Gastrocnemius medialis (tissue), 4 donors: ENCODE data around the gene G6PC2.

ENCODE experiments used
- CTCF ChIP-seq, 5 experiments: fragments of 450-650 bp in 3 of 5; fragments of 200-600 bp in 2 of 5; sonication (generic) in 2 of 5; IDR thresholded peaks in 4 of 5; conservative IDR thresholded peaks in 1 of 5; 1 replicate in 4 of 5; 2 replicates in 1 of 5; pipeline ENCODE4 v1.5.1; 2016 to 2019; ENCODE audit warnings: antibody characterized with exemption in 5 of 5, mild to moderate bottlenecking in 3 of 5, moderate library complexity in 3 of 5
- POLR2A ChIP-seq, 2 donors: fragments of 450-650 bp; IDR thresholded peaks; one replicate each; pipeline ENCODE4 v1.6.1; 2017; ENCODE audit warnings: antibody characterized with exemption in 2 of 2, mild to moderate bottlenecking in 2 of 2, moderate library complexity in 2 of 2

- TF ChIP-seq CTCF (IDR thresholded peaks at IDR 0.05 in 4 of 5, conservative IDR thresholded peaks at IDR 0.05 in 1 of 5) (no peak), POLR2A (IDR thresholded peaks at IDR 0.05) (no peak)
Measured at GRCh38 chr2:168945508-168945907, 44.4 kb downstream of the G6PC2 start.
